Lower lobe of right lung (tissue), 2 donors: ENCODE data around the gene PRKN. TPM values are rescaled to one million over a fixed set of nuclear protein-coding genes. Genes with fewer than 3 reads are reported as not detected.

ENCODE experiments used
- ATAC-seq, 2 donors: fragments of 200-7000 bp; cut with Tn5 transposase; one replicate each; pipeline ENCODE4 v1.9.1; 2020 to 2022; ENCODE audit warnings: mild to moderate bottlenecking in 2 of 2, moderate library complexity in 2 of 2
- DNase-seq: peaks from one replicate; pipeline ENCODE4 v3.0.0-alpha.2; 2020
- H3K27ac ChIP-seq: fragments of 200-600 bp; one replicate; pipeline ENCODE4 v1.8.0; 2022
- H3K27me3 ChIP-seq: fragments of 200-600 bp; one replicate; pipeline ENCODE4 v1.8.0; 2022; ENCODE audit warnings: low read depth
- H3K36me3 ChIP-seq: fragments of 200-600 bp; one replicate; pipeline ENCODE4 v1.8.0; 2022; ENCODE audit warnings: mild to moderate bottlenecking
- H3K4me1 ChIP-seq: fragments of 200-600 bp; one replicate; pipeline ENCODE4 v1.8.0; 2022
- H3K4me3 ChIP-seq: fragments of 200-600 bp; one replicate; pipeline ENCODE4 v1.8.0; 2022; ENCODE audit warnings: mild to moderate bottlenecking
- H3K9me3 ChIP-seq: fragments of 200-600 bp; one replicate; pipeline ENCODE4 v1.8.0; 2022
- intact Hi-C: fragments of 100-400 bp; cut with DNase I; formaldehyde crosslinking; loops from one replicate; pipeline ENCODE4 v1.11.0; 2022
- total RNA-seq: library from RNA; stranded (reverse); fragmentation: NEBNext Ultra II Directional; extraction: Animal tissue kit (Norgen Biotek cat#: 25700); gene quantifications from one replicate; pipeline ENCODE4 v1.2.1, GENCODE V29; 2021
- TF ChIP-seq, protein P1 (sequence below): fragments of 200-600 bp; IDR thresholded peaks from one replicate; pipeline ENCODE4 v1.8.0; 2022; ENCODE audit warnings: antibody characterized with exemption, mild to moderate bottlenecking
- donor health status: DM: no; HTN: yes; CAD: no; lungs with severe emphysema.

Gene PRKN
- total RNA-seq, 1 donor from 2014 or later, result 6.1 TPM

- Histone ChIP-seq H3K27me3 (no peaks in the 10 kb centered on the region), H3K4me1 (no peaks in the 10 kb centered on the region), H3K27ac (no peak overlapping the region), H3K9me3 (no peaks in the 10 kb centered on the region), H3K36me3 (no peaks in the 10 kb centered on the region), H3K4me3 (no peak overlapping the region)
- no peak for ATAC-seq
- DNase-seq, result no peak
- TF ChIP-seq, protein P1, sequence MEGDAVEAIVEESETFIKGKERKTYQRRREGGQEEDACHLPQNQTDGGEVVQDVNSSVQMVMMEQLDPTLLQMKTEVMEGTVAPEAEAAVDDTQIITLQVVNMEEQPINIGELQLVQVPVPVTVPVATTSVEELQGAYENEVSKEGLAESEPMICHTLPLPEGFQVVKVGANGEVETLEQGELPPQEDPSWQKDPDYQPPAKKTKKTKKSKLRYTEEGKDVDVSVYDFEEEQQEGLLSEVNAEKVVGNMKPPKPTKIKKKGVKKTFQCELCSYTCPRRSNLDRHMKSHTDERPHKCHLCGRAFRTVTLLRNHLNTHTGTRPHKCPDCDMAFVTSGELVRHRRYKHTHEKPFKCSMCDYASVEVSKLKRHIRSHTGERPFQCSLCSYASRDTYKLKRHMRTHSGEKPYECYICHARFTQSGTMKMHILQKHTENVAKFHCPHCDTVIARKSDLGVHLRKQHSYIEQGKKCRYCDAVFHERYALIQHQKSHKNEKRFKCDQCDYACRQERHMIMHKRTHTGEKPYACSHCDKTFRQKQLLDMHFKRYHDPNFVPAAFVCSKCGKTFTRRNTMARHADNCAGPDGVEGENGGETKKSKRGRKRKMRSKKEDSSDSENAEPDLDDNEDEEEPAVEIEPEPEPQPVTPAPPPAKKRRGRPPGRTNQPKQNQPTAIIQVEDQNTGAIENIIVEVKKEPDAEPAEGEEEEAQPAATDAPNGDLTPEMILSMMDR, result no peak
- intact Hi-C loops, result no loop called here
Measured at GRCh38 chr6:161798844-161799394, 928.6 kb downstream of the PRKN start.

DNA sequence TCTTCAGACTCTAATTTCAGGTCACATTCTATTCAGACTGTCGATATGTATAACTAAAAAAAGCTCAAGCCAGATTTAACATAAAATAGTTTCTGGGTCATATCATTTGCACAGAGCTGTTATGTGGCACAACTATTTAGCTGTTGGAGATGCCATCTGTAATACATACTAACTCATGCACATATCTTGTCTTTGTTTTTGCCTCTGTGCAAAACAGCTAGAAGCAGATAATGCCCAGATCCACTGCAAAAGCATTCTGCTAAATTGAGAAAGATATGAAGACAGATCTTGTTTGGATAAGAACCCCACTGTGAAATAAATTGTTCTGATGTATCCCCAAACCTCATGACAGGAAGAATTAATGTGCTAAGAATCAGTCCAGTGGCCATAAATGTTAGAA lies 930.9 kb downstream of the PRKN start:
- TF ChIP-seq, protein P1, result no peak
- Histone ChIP-seq H3K4me1 (no peaks in the 10 kb centered on the region), H3K4me3 (no peak overlapping the region), H3K36me3 (no peaks in the 10 kb centered on the region), H3K9me3 (peaks cover 8% of the 10 kb centered on the region), H3K27me3 (no peaks in the 10 kb centered on the region), H3K27ac (no peak overlapping the region)
- no peak for DNase-seq
- intact Hi-C loops, result no loop called here
- ATAC-seq, result no peak

DNA sequence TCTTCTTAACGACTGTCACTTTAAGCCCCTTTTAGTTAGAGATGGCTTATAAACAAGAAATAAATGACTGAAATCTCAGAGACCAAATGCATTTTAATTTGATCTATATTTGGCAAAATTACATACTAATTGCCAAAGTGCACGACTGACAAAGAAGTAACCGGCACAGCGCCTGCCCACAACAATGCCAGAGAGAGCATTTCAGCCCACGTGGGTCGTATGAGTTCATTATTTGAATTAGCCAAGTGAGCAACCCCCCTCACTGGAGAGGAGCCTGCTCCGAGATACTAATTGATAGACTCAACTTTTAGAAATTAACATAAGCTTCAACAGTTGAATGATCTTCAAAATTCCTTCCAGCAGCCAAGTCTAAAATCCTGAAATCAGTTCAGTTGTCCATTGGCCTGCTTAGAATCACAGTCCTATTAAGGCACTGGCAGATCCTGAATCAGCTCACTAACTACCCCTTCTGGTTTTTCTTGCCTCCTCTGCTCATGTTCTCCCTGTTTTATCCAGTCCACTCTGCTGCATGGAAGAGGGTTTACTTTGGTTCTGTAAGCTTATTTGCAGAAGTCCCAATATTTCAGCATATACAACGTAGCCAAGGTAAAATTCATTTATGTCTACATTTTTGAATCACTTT lies 934.6 kb downstream of the PRKN start:
- DNase-seq (no peak), ATAC-seq (no peak)
- intact Hi-C loops, result no loop called here
- H3K36me3 ChIP-seq, result no peaks in the 10 kb centered on the region
- H3K27ac ChIP-seq, result no peak overlapping the region
- no peaks in the 10 kb centered on the region for H3K27me3 ChIP-seq
- H3K4me1 ChIP-seq, result no peaks in the 10 kb centered on the region
- TF ChIP-seq, protein P1, result no peak
- peaks cover 8% of the 10 kb centered on the region for H3K9me3 ChIP-seq
- H3K4me3 ChIP-seq, result no peak overlapping the region

- TF ChIP-seq, protein P1, result no peak
- DNase-seq (no peak), ATAC-seq (no peak)
- intact Hi-C loops, result no loop called here
- no peaks in the 10 kb centered on the region for H3K36me3 ChIP-seq
- H3K27ac ChIP-seq, result no peak overlapping the region
- H3K27me3 ChIP-seq, result no peaks in the 10 kb centered on the region
- no peaks in the 10 kb centered on the region for H3K4me1 ChIP-seq
- H3K4me3 ChIP-seq, result no peak overlapping the region
- peaks cover 8% of the 10 kb centered on the region for H3K9me3 ChIP-seq
Measured at GRCh38 chr6:161788531-161788930, 939.0 kb downstream of the PRKN start.

- Histone ChIP-seq H3K4me3 (no peak overlapping the region), H3K4me1 (no peaks in the 10 kb centered on the region), H3K36me3 (no peaks in the 10 kb centered on the region), H3K9me3 (no peaks in the 10 kb centered on the region), H3K27ac (no peak overlapping the region), H3K27me3 (no peaks in the 10 kb centered on the region)
- DNase-seq (no peak), ATAC-seq (no peak)
- intact Hi-C loops, result no loop called here
- TF ChIP-seq, protein P1, result no peak
Measured at GRCh38 chr6:161772176-161772575, 955.4 kb downstream of the PRKN start.
